HepG2 (cell line): ENCODE measurements around the gene ATP1A2. TPM values are rescaled to one million over a fixed set of nuclear protein-coding genes. Genes with fewer than 3 reads are reported as not detected.

Source experiments
- ASH2L ChIP-seq: fragments of 300-600, 200-600 bp; sonication (generic); IDR thresholded peaks from 2 replicates; pipeline ENCODE4 v1.7.0; 2017; ENCODE audit warnings: low read depth, mild to moderate bottlenecking, moderate library complexity, mixed read lengths, low read length; ENCODE audit not compliant: insufficient read length
- BORCS8-MEF2B ChIP-seq: sonication (generic); formaldehyde crosslinking; IDR thresholded peaks from 2 replicates; pipeline ENCODE4 v1.8.0; 2022; ENCODE audit warnings: mild to moderate bottlenecking, missing genetic modification reagents
- CHD4 ChIP-seq: fragments of 200-600 bp; sonication (generic); IDR thresholded peaks from 2 replicates; pipeline ENCODE4 v1.7.0; 2017; ENCODE audit warnings: mild to moderate bottlenecking, low read length, borderline replicate concordance
- KDM5A ChIP-seq: fragments of 200-600 bp; sonication (generic); IDR thresholded peaks from 2 replicates; pipeline ENCODE4 v1.7.0; 2018; ENCODE audit warnings: antibody characterized with exemption, mild to moderate bottlenecking, low read length, borderline replicate concordance
- SP5 ChIP-seq: IDR thresholded peaks from 2 replicates; pipeline ENCODE4 v1.6.1; 2016; ENCODE audit warnings: low read depth, borderline replicate concordance
- ZNF138 ChIP-seq: sonication (generic); formaldehyde crosslinking; IDR thresholded peaks from 2 replicates; pipeline ENCODE4 v1.5.0; 2020; ENCODE audit warnings: mild to moderate bottlenecking, low read depth, missing genetic modification reagents
- polyA plus RNA-seq, 8 experiments: library from polyadenylated mRNA; depleted of rRNA in 3 of 8; stranded (reverse) in 7 of 8; unstranded in 1 of 8; fragments of >200 nt; fragmentation: Illumina TruSeq in 4 of 8; extraction: Trizol in 4 of 8; gene quantifications; 2 replicates each; pipeline versions ENCODE4 v1.2.1 to v1.2.3, GENCODE V29; 2011 to 2016; ENCODE audit warnings: low read depth in 4 of 8, missing spikeins in 1 of 8, mixed read lengths in 1 of 8; ENCODE audit not compliant: insufficient read depth in 1 of 8
- total RNA-seq, 5 experiments: library from RNA; depleted of rRNA; stranded (reverse); fragments of >200 nt; fragmentation: Illumina TruSeq; extraction: Trizol; gene quantifications; 2 replicates each; pipeline ENCODE4 v1.2.3, GENCODE V29; 2016; ENCODE audit warnings: low read depth in 1 of 5
- TF ChIP-seq, protein P1 (sequence below): sonication (generic); formaldehyde crosslinking; IDR thresholded peaks from 2 replicates; pipeline ENCODE4 v1.9.0; 2021; ENCODE audit warnings: mild to moderate bottlenecking, missing genetic modification reagents
- TF ChIP-seq, protein P2 (sequence below): sonication (generic); formaldehyde crosslinking; IDR thresholded peaks from 2 replicates; pipeline ENCODE4 v1.5.1; 2020; ENCODE audit warnings: missing genetic modification reagents, mild to moderate bottlenecking, borderline replicate concordance
- TF ChIP-seq, protein P3 (sequence below): sonication (generic); formaldehyde crosslinking; IDR thresholded peaks from 2 replicates; pipeline ENCODE4 v1.4.0; 2020; ENCODE audit warnings: mild to moderate bottlenecking, missing genetic modification reagents
- TF ChIP-seq, protein P4 (sequence below): sonication (generic); formaldehyde crosslinking; IDR thresholded peaks from 2 replicates; pipeline ENCODE4 v1.4.0; 2020; ENCODE audit warnings: missing genetic modification reagents, borderline replicate concordance
- TF ChIP-seq, protein P5 (sequence below): sonication (generic); formaldehyde crosslinking; IDR thresholded peaks from 2 replicates; pipeline ENCODE4 v1.5.0; 2020; ENCODE audit warnings: mild to moderate bottlenecking, low read depth, missing genetic modification reagents, borderline replicate concordance

ATP1A2 gene
- total and polyA plus RNA-seq, 2 of the 13 experiments (the other 11 are each of a cell fraction or from before 2014, with no cell fraction given) = 0.16 TPM; not detected in 1

DNA sequence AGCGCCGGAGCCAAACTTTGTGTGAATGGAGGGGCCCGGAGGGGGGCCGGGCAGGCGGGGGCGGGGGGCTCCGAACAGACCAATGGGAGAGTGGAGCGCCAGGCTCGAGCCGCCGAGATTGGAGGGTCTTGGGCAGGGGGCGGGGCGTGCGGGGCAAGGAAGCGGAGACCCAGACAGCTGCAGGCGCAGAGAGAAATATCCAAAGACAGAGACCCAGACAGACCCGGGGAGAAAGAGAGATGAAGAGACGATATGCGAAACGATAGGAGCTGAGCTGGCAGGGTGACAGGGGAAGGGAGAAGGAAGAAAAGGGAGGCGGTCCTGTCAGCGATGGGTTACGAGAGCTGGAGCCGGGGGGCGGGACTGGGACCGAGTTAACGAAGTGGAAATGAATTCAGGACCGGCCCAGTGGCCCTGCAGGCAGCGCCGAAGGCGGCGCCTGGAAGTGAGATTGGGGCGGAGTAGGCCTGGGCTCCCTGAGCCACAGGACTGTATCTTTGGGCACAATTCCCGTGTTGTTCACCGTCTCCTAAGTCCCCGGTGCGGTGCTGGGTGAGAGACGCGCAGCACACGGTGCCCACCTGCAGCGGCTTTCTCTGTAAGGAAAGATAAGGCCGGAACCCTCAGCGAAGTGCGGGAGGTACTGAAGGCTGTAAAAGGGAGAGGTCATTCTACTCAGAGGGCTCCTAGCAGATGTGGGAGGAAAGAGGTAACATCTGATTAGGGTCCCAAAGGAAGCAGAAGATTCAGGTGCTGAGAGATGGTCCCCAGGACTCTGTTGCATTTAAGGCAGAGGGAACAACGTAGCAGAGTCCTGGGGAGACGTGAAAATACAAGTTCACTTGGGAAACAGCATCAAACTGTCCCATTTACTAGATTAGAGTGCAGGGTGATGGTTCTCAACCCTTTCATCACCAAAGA is 45.1 kb upstream of the ATP1A2 start (continued):
- TF ChIP-seq, protein P1, sequence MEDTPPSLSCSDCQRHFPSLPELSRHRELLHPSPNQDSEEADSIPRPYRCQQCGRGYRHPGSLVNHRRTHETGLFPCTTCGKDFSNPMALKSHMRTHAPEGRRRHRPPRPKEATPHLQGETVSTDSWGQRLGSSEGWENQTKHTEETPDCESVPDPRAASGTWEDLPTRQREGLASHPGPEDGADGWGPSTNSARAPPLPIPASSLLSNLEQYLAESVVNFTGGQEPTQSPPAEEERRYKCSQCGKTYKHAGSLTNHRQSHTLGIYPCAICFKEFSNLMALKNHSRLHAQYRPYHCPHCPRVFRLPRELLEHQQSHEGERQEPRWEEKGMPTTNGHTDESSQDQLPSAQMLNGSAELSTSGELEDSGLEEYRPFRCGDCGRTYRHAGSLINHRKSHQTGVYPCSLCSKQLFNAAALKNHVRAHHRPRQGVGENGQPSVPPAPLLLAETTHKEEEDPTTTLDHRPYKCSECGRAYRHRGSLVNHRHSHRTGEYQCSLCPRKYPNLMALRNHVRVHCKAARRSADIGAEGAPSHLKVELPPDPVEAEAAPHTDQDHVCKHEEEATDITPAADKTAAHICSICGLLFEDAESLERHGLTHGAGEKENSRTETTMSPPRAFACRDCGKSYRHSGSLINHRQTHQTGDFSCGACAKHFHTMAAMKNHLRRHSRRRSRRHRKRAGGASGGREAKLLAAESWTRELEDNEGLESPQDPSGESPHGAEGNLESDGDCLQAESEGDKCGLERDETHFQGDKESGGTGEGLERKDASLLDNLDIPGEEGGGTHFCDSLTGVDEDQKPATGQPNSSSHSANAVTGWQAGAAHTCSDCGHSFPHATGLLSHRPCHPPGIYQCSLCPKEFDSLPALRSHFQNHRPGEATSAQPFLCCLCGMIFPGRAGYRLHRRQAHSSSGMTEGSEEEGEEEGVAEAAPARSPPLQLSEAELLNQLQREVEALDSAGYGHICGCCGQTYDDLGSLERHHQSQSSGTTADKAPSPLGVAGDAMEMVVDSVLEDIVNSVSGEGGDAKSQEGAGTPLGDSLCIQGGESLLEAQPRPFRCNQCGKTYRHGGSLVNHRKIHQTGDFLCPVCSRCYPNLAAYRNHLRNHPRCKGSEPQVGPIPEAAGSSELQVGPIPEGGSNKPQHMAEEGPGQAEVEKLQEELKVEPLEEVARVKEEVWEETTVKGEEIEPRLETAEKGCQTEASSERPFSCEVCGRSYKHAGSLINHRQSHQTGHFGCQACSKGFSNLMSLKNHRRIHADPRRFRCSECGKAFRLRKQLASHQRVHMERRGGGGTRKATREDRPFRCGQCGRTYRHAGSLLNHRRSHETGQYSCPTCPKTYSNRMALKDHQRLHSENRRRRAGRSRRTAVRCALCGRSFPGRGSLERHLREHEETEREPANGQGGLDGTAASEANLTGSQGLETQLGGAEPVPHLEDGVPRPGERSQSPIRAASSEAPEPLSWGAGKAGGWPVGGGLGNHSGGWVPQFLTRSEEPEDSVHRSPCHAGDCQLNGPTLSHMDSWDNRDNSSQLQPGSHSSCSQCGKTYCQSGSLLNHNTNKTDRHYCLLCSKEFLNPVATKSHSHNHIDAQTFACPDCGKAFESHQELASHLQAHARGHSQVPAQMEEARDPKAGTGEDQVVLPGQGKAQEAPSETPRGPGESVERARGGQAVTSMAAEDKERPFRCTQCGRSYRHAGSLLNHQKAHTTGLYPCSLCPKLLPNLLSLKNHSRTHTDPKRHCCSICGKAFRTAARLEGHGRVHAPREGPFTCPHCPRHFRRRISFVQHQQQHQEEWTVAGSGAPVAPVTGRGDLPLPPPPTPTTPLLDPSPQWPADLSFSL (CRISPR knock-in tag) = no peak
- TF ChIP-seq, protein P2, sequence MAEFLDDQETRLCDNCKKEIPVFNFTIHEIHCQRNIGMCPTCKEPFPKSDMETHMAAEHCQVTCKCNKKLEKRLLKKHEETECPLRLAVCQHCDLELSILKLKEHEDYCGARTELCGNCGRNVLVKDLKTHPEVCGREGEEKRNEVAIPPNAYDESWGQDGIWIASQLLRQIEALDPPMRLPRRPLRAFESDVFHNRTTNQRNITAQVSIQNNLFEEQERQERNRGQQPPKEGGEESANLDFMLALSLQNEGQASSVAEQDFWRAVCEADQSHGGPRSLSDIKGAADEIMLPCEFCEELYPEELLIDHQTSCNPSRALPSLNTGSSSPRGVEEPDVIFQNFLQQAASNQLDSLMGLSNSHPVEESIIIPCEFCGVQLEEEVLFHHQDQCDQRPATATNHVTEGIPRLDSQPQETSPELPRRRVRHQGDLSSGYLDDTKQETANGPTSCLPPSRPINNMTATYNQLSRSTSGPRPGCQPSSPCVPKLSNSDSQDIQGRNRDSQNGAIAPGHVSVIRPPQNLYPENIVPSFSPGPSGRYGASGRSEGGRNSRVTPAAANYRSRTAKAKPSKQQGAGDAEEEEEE = no peak
- TF ChIP-seq ASH2L (peak; percentile 65), ZNF138 (CRISPR knock-in tag) (no peak), BORCS8-MEF2B (CRISPR knock-in tag) (no peak), SP5 (CRISPR knock-in tag) (peak; percentile 24; the same call in 1 of the 2 replicates), KDM5A (no peak), CHD4 (no peak)
- TF ChIP-seq, protein P3, sequence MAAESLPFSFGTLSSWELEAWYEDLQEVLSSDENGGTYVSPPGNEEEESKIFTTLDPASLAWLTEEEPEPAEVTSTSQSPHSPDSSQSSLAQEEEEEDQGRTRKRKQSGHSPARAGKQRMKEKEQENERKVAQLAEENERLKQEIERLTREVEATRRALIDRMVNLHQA = no peak
- TF ChIP-seq, protein P4, sequence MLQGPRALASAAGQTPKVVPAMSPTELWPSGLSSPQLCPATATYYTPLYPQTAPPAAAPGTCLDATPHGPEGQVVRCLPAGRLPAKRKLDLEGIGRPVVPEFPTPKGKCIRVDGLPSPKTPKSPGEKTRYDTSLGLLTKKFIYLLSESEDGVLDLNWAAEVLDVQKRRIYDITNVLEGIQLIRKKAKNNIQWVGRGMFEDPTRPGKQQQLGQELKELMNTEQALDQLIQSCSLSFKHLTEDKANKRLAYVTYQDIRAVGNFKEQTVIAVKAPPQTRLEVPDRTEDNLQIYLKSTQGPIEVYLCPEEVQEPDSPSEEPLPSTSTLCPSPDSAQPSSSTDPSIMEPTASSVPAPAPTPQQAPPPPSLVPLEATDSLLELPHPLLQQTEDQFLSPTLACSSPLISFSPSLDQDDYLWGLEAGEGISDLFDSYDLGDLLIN (CRISPR knock-in tag) = no peak
- TF ChIP-seq, protein P5, sequence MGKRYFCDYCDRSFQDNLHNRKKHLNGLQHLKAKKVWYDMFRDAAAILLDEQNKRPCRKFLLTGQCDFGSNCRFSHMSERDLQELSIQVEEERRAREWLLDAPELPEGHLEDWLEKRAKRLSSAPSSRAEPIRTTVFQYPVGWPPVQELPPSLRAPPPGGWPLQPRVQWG (CRISPR knock-in tag) = no peak
